HG03571 (cell line): ENCODE measurements around the gene SH3TC1.

Experiments
- ATAC-seq: cut with Tn5 transposase; IDR thresholded peaks from one replicate; pipeline ENCODE4 v1.9.1; 2021; ENCODE audit not compliant: unreplicated experiment

The SH3TC1 gene

GRCh38 chr4:8285976-8286718 is 87.1 kb downstream of the SH3TC1 start:
- no peak for ATAC-seq

- ATAC-seq = no peak
Measured at GRCh38 chr4:8286719-8287342, 87.7 kb downstream of the SH3TC1 start.

GRCh38 chr4:8287343-8288280 is 88.5 kb downstream of the SH3TC1 start:
- no peak for ATAC-seq

GRCh38 chr4:8289151-8289750 is 90.2 kb downstream of the SH3TC1 start:
- ATAC-seq = no peak

- no peak for ATAC-seq
Measured at GRCh38 chr4:8289956-8290700, 91.0 kb downstream of the SH3TC1 start.

GRCh38 chr4:8290701-8290970 is 91.5 kb downstream of the SH3TC1 start:
- ATAC-seq = no peak
